NCI-H2107 (cell line): ENCODE data around the gene FAM110A.
A peak's percentile ranks its signal among the peaks of the same experiment; 100 is the strongest.
"Not testable (repeated sequence)": the region's sequence is repeated elsewhere in the genome, so short reads cannot be mapped to it uniquely, and the experiment has no call there.

Experiments used
- DNase-seq: peaks from one replicate; lab custom pipeline; 2025; lab: John Stamatoyannopoulos, UW

FAM110A gene

DNA sequence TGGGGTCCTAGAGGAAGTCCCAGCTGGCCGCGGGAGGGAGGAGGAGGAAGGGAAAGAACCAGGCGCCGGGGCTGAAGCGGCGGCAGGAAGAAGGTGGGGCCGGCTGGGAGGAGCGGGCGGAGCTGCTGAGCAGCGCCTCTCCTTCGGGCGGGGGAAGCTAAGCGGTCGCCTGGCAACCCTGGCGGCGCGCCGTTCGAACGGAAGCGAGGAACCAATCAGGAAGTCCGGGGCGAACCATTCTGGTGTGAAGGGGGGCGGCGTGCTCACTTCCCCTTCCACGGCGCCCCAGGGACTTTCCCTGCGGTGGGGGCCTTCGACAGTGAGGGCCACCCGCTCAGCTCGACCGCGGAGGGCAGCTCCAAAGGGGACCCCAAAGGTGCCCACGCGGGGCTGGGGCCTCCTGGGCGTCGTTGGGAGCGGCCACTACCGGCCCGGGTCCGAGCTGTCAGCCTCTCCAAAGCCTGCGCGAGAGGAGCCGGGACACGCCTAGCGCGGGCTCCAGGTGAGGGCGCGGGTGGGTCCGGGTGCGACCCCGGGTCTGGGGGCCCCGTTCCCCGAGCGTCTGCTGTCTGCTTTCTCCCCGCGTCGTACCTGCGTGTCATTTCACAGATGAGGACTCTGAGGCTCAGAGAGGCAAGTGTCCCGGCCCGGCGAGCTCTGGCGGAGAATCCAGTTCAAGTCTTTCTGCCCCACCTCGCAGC, at the start of gene FAM110A:
Gene FAM110A, plus strand, starts transcription at position 266 of the 701 bp plus-strand sequence. CDS start 11,090 bp downstream, outside the sequence.
- DNase-seq = peak; percentile 59

DNA sequence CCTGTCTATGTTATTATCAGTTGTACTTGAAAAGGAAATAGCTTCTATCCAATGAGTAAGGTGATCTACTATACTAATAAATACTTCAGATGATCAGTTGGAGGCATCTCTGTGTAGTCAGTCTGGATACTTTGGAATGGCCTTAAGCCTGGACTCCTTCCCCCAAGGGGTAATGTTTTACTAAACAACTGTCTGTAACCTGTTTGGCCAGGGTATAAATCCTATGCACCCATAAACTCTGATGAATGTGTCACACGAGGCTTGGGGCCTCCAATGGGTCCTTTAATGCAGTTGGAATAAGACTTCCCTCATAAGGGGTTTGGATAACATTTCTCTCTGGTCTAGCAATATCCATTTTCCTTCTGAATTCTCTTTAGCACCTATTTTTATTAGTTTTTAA, 45.7 kb upstream of the FAM110A start:
- no peak for DNase-seq

DNA sequence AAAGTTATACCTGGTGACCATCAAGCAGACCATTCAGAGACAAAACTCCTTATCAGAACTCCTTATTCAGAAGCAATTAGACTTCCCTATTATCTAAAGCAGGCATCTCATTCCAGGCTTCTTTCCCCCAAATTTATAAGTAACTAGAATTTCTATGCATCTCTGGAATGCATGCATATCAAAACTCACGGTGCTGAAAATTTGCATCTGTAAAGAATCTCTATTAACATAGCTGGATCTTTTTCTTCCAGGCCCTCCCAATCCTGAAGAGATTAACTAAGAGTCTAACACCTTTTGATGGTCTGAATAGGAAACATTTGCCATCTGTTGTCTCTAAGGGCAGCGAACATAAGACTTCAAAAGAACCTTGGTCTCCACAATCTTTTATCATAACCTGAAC, 42.5 kb upstream of the FAM110A start:
- DNase-seq = no peak

DNA sequence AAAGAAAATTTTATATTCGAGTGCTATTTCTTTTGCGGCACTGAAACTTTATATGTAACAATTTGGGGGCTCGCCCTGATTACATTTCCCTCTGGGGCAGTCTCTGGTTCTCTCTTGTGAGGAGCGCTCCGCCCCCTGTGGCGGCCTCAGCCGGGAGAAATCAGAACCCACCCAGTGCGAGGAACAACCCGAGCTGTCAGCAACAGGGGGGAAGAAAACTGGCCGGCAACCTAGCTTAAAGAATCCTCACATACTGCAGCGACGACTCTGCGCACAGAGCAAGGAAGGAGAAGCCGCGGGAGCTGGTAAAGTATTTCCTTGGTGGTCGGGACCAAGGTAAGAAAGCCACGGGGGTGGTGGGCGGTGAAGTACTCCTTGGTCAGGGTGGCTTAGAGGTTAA, 41.3 kb upstream of the FAM110A start:
- DNase-seq = no peak

DNA sequence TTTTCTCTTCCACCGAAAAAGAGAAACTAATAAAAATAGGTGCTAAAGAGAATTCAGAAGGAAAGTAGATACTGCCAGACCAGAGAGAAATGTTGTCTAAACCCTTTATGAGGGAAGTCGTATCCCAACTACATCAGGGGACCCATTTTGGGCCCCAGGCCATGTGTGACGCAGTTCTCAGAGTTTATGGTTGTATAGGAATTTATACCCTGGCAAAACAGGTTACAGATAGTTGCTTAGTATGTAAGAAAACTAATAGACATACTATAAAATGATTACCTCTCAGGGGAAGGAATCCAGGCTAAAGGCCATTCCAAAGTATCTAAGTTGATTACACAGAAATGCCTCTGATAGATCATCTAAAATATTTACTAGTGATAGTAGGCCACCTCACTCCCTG, 36.6 kb upstream of the FAM110A start:
- no peak for DNase-seq

DNA sequence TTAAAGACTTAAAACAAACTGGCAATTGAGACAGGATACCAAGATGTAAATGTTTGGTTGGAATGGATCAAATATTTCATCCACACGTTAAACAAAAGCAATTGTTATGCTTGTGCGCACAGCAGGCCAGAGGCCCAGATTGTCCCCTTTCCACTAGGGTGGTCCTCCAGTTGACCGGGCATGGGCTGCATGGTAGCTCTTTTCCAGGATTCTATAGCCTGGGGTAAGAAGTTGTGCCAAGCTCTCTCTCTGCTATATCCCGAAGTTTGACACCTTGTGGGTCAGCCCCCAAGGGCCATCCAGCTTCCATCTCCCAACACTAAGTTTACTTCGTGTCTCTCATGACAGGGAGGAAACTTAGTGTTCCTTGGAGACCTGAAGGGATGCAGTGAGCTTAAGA, 34.8 kb upstream of the FAM110A start:
- not testable (repeated sequence) for DNase-seq

DNA sequence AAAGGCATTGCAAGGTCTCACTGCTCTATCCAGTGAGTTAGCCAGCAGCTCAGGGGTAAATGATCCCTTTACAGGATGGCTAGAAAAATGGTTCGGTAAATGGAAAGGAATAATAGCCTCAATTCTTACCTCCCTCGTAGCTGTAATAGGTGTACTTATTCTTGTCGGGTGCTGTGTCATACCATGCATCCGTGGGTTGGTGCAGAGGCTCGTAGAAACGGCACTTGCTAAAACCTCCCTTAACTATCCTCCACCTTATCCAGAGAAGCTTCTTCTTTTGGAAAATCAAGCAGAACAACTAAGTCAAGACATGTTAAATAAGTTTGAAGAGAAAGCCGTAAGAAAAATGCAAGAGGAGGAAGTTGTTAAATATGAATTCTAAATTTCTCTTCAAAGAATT, 33.5 kb upstream of the FAM110A start:
- not testable (repeated sequence) for DNase-seq

DNA sequence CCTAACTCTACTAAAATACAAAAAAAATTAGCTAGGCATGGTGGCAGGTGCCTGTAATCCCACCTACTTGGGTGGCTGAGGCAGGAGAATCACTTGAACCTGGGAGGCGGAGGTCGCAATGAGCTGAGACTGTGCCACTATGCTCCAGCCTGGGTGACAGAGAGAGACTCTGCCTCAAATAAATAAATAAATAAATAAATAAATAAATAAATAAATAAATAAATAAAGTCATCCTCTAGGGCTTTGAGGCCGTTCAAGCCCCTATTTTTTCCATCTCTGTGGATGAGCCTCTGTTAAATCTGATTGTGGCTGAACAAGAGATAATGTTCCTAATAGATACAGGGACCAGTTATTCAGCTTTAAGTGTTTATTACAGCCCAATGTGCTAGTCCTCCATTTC, 31.8 kb upstream of the FAM110A start:
- DNase-seq = no peak

DNA sequence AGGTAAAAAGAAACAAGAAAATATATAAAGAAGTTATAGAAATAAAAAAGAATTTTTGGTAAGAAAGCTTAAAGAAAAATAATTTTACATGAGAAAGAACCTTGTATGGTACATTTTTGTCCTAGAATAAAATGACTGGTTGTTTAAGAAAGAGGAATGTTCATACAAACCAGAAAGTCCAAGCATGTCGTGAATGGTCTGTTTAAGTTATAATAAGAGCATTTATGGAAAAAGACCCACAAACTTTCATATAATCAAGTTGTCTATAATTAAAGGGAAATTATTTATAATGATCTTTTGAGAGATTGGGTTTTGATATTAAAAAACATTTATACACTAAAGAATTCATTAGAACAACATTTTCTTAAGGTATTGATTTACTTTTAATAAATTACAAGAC, 27.8 kb upstream of the FAM110A start:
- DNase-seq = no peak

DNA sequence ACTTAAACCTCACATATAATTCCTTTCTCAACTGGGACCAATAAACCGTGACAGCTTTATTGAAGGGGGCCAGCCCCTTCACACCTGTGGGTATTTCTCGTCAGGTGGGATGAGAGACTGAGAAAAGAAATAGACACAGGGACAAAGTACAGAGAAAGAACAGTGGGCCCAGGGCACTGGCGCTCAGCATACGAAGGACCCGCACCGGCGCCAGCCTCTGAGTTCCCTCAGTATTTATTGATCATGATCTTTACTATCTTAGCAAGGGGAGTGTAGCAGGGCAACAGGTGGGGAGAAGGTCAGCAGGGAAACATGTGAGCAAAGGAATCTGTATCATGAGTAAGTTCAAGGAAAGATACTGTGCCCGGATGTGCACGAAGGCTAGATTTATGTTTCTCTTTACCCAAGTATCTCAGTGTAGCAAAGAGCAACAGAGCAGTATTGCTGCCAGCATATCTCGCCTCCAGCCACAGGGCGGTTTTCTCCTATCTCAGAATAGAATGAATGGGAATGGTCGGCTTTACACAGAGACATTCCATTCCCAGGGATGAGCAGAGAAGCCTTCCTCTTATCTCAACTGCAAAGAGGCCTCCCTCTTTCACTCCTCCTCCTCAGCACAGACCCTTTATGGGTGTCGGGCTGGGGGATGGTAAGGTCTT, 21.6 kb upstream of the FAM110A start:
- DNase-seq = not testable (repeated sequence)

DNA sequence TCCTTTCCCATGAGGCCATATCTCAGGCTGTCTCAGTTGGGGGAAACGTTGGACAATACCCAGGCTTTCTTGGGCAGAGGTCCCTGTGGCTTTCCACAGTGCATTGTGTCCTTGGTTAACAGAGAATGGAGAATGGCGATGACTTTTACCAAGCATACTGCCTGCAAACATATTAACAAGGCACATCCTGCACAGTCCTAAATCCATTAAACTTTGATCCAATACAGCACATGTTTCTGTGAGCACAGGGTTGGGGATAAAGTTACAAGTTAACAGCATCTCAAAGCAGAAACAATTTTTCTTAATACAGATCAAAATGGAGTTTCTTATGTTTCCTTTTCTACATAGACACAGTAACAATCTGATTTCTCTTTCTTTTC, 21.1 kb upstream of the FAM110A start:
- DNase-seq = not testable (repeated sequence)

DNA sequence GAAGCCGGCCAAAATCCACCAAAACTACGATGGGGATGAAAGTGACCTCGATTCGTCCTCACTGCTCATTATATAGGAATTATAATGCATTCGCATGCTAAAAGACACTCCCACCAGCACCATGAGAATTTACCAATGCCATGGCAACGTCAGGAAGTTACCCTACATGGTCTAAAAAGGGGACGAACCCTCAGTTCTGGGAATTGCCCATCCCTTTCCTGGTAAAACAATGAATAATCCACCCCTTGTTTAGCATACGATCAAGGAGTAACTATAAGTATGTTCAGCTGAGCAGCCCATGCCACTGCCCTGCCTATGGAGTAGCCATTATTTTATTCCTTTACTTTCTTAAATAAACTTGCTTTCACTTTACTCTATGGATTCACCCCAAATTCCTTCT, 20.1 kb upstream of the FAM110A start:
- DNase-seq = no peak

DNA sequence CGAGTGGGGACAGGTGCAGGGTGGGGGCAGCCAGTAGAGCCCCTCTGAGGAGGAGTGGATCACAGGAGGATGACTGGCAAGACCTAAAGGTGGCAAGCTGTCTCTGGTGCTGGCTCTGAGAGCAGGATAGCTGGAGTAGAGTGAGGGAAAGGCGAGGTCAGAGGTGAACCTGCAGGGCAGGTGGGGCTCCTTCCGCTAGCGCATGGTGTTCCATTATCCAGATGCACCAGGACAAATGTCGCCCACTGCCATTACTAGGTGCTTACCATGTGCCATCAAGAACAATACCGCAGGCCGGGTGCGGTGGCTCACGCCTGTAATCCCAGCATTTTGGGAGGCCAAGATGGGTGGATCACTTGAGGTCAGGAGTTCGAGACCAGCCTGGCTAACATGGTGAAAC, 18.3 kb upstream of the FAM110A start:
- no peak for DNase-seq

DNA sequence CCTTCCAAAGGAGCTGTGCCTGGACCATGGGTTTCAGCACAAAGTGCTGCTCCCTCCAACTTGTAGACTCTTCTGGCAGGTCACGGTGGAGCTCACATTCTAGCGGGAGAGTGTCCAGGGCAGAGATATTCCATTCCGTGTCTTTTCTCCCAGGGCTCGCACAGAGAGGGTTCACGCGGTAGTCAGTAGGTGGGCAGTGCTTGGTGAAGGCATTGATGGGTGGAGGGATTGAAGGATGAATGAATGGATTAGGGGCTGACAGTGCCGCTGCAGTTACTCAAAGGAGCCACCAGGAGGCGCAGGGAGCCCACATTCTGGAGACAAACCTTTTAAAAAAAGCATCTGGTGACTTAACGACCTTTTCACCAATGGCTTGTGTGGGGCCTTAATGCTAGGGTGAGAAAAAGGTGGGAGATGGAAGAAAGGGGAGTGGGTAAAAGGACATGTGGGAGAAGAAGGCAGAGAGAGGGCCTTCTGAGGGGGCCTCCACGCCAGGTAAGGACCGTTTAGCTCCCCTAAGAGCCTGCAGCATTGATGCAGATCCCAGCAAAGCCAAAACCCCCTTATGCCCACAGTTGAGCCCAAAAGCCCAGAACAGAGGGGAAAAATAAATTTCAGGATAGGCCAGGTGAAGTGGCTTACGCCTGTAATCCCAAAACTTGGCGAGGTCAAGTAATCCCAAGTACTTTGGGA, 17.5 kb upstream of the FAM110A start:
- DNase-seq = peak; percentile 21

DNA sequence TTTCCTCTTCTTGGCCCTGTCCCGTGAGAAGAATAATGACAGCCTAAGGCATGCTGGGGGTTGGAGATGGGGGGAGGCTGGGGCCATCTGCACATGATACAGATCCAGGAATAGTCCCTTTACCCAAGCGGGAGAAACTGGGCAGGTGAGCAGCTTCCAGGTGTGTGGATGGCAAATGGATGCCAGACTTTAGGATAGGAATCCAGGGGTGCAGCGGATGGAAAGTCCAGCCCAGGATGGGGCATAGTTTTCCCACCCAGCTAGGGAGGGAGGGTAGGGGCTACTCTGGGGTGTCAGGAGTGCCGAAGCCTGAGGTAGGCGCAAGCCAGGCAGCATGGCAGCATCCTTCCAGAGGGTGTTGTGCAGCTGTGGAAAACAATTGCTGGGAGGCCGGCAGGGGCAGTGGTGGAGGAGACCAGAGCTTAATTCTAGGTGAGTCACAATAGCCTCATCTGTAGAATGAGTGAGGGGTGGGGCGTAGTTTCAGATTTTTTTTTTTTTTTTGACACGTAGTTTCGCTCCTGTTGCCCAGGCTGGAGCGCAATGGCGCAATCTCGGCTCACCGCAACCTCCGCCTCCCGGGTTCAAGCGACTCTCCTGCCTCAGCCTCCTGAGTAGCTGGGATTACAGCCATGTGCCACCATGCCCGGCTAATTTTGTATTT, 15.4 kb upstream of the FAM110A start:
- no peak for DNase-seq

DNA sequence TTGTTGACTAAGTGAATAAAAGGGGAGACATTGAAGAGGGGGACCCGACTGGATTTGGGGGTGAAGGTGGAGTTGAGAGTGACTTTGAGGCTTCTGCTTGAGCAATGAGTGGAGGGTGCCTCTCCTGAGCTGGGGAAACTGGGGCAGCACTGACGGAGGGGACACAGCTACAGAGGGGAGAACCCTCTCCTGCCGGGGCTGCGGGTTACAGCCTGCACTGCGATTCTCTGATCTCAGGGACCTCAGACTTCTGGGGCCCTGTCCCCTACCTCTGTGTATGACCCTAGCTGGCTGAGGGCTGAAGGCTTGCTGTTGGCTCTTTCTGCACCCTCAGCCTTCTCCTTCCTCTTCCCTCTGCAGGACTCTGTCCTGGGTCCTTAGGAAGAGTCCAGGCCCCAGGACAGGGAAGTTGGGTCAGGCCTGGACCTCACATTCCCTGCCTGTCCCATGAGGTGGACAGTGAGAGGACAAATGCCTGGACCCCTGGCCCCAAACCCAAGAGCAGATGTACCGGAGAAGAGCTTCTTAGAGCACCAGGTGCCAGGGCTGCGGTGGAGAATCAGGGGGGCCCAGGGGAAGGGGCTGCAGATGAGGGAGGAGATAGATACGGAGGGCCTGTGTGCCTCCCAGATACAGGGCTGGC, 13.7 kb upstream of the FAM110A start:
- no peak for DNase-seq

DNA sequence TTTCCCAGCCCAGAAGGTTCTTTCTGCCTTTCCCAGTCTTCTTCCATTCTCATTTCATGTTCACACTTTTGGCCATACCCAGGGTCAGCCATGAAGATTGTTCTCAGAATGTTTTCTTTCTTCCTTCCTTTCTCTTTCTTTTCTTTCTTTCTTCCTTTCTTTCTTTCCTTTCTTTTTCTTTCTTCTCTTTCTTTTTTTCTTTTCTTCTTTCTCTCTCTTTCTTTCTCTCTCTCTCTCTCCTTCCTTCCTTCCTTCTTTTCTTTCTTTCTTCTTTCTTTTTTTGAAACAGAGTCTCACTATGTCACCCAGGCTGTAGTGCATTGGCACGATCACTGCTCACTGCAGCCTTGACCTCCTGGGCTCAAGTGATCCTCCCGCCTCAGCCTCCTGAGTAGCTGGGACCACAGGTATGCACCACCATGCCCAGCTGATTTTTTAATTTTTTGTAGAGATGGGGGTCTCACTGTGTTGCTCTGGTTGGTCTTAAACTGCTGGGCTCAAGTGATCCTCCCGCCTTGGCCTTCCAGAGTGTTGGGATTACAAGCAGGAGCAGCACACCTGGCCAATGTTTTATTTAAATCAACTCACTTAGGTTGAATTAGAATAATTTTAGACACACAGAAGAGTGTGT, 13.1 kb upstream of the FAM110A start:
- DNase-seq = no peak

DNA sequence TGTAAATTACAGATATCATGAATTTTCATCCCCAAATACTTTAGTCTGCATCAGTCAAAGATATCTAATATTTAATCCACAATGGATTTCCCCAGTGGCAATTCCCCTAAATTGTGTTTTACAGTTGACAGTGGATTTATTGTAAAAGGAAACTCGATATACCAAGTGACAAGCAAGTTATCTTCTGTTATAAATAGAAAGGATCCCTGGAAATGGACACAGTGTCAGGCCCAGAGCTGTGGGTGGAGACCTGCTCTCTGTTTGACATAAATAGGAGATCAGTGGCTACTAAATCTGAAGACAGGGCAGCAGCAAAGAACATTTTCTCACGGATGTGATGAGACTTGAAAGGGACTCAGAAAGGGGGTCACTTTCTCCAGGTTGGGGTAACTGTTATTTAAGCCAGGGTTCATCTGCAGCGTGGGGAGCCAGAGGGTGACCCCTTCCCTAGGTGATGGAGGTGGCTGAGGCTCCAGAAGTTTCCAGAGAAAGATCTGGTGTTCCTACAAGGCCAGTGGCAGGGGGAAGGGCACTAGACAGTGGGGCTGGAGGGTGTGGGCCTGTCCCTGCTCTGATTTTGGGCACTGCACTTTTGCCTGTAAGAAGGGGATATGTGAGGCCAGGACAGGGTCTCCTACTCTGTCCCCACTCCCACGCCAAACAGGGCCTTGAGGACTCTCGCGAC, 12.3 kb upstream of the FAM110A start:
- DNase-seq = no peak

DNA sequence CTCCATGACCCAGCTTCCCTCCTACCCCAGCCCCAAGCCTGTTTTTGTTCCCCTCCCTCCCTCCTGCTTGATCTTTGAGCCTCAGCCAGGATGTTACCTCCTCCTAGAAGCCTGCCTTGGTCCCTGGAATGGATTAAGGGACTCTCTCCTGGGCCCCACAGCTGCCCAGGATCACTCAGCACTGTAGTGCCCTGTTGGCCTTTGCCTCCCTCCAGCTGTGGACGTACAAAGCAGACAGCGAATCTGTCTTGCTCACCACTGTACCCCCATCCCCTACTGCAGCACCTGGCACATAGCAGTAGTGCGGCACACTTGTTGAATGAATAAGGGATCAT, 11.8 kb upstream of the FAM110A start:
- DNase-seq = no peak

DNA sequence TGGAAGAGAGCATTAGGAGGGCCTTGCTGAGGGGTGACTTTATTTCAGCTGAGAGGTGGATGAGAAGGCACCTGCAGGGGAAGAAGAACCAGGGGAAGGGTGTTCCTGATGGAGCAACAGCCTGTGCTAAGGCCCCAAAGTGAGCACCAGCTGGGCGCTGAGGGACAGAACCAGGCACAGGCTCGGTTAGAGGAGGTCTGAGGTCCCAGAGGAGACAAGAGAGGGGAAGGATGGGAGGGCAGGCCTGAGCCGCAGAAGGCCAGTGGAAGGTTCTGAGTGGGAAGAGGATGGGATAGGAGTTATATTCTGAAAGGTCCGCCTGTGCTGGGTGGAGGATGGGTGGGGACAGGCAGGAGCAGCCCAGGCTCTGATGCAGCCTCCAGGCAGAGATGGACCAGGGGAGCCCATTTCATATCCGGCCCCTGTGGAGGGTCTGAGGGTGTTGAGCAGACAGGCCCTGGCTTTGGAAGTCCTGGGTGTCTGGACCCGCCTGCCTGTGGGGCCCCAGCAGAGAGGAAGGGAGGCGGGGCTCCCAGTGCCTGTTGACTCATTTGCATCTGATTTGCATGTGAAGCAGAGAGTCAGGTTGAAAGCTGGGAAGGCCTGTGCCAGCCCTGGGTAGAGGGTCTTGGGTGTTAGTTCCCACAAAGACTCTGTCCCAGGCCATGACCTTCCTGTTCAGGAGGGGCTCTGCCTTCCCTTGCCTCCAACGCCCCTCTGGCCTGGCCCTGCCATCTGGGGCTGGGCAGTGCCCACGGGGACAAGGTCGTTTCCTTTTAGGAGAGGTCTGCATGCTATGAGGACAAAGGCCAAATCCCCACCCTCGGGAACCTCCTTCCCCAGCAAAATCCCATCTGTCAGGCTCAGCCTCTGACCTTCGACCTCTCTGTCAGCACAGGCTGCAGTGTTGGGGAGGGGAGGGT, 10.6 kb upstream of the FAM110A start:
- DNase-seq = no peak
